ENCODE measurements around the gene DHRS3. TPM values are rescaled to one million over a fixed set of nuclear protein-coding genes. Genes with fewer than 3 reads are reported as not detected.

Gene DHRS3
- polyA plus RNA-seq, 1 donor (not counting 4 experiments of a cell fraction or from before 2014, with no cell fraction given), result 10.7 TPM

- H3K4me2 ChIP-seq (ENCODE audit: control insufficient read depth, extremely low read depth, insufficient read depth, low read depth, low read length), result no peak overlapping the region
- H3K4me1 ChIP-seq (ENCODE audit: control insufficient read depth, extremely low read depth, insufficient read depth, low read length), result peaks cover 17% of the 10 kb centered on the region
- dilution Hi-C loops (cut with MboI; ENCODE audit: extremely low pct_ligation_motif_present, low sequenced_read_pairs), result no loop called here
- H2AFZ ChIP-seq (ENCODE audit: control insufficient read depth, low read length), result no peak overlapping the region
- FAIRE-seq (no peak), DNase-seq (ENCODE audit: low read depth, low spot score) (no peak)
- no peak overlapping the region for H3K27ac ChIP-seq (ENCODE audit: control insufficient read depth, insufficient read depth, low read length)
- no peaks in the 10 kb centered on the region for H3K36me3 ChIP-seq (ENCODE audit: control insufficient read depth in 2 of 2, extremely low read depth in 1 of 2, insufficient read depth in 2 of 2, low read length in 2 of 2)
- no peaks in the 10 kb centered on the region for H4K20me1 ChIP-seq (ENCODE audit: control insufficient read depth, extremely low read depth, insufficient read depth, low read length)
- no peaks in the 10 kb centered on the region for H3K9me3 ChIP-seq (ENCODE audit: control insufficient read depth, low read depth, low read length)
- no peak overlapping the region for H3K9ac ChIP-seq (ENCODE audit: control insufficient read depth, extremely low read depth, insufficient read depth, low read length)
- no peak overlapping the region for H3K4me3 ChIP-seq (ENCODE audit: control insufficient read depth in 2 of 3, extremely low read depth in 1 of 3, insufficient read depth in 2 of 3, low read depth in 1 of 3, low read length in 3 of 3)
- peaks cover 3% of the 10 kb centered on the region for H3K27me3 ChIP-seq (ENCODE audit: control insufficient read depth, extremely low read depth, insufficient read depth, low read length)
- peaks cover 4% of the 10 kb centered on the region for H3K79me2 ChIP-seq (ENCODE audit: control insufficient read depth, insufficient read depth, low read length)
- TF ChIP-seq EZH2 (IDR thresholded peaks at IDR 0.05; ENCODE audit: low read length), result no peak
- peak in 1 of 3 experiments; percentile 24 for TF ChIP-seq CTCF (optimal IDR thresholded peaks at IDR 0.05 in 1 of 3, IDR thresholded peaks at IDR 0.05 in 1 of 3, conservative IDR thresholded peaks at IDR 0.05 in 1 of 3; ENCODE audit: extremely low read depth in 1 of 3, insufficient read depth in 2 of 3, low read length in 3 of 3)
- H3K9me1 ChIP-seq (ENCODE audit: control insufficient read depth, extremely low read depth, insufficient read depth, low read length), result peaks cover 2% of the 10 kb centered on the region
Observed at GRCh38 chr1:12621346-12622335, 3.6 kb upstream of the DHRS3 start.

GRCh38 chr1:12620931-12621330, 2.9 kb upstream of the DHRS3 start:
- TF ChIP-seq EZH2 (IDR thresholded peaks at IDR 0.05; ENCODE audit: low read length), result no peak
- no peak for TF ChIP-seq CTCF (optimal IDR thresholded peaks at IDR 0.05 in 1 of 3, IDR thresholded peaks at IDR 0.05 in 1 of 3, conservative IDR thresholded peaks at IDR 0.05 in 1 of 3; ENCODE audit: extremely low read depth in 1 of 3, insufficient read depth in 2 of 3, low read length in 3 of 3)
- dilution Hi-C loops (cut with MboI; ENCODE audit: extremely low pct_ligation_motif_present, low sequenced_read_pairs), result no loop called here
- Histone ChIP-seq H3K79me2 (ENCODE audit: control insufficient read depth, insufficient read depth, low read length) (peaks cover 9% of the 10 kb centered on the region), H3K9ac (ENCODE audit: control insufficient read depth, extremely low read depth, insufficient read depth, low read length) (no peak overlapping the region), H3K27ac (ENCODE audit: control insufficient read depth, insufficient read depth, low read length) (no peak overlapping the region), H2AFZ (ENCODE audit: control insufficient read depth, low read length) (no peak overlapping the region), H3K9me1 (ENCODE audit: control insufficient read depth, extremely low read depth, insufficient read depth, low read length) (peaks cover 2% of the 10 kb centered on the region), H3K4me3 (ENCODE audit: control insufficient read depth in 2 of 3, extremely low read depth in 1 of 3, insufficient read depth in 2 of 3, low read depth in 1 of 3, low read length in 3 of 3) (no peak overlapping the region), H3K4me2 (ENCODE audit: control insufficient read depth, extremely low read depth, insufficient read depth, low read depth, low read length) (no peak overlapping the region), H4K20me1 (ENCODE audit: control insufficient read depth, extremely low read depth, insufficient read depth, low read length) (no peaks in the 10 kb centered on the region), H3K4me1 (ENCODE audit: control insufficient read depth, extremely low read depth, insufficient read depth, low read length) (peaks cover 23% of the 10 kb centered on the region), H3K27me3 (ENCODE audit: control insufficient read depth, extremely low read depth, insufficient read depth, low read length) (peaks cover 3% of the 10 kb centered on the region), H3K36me3 (ENCODE audit: control insufficient read depth in 2 of 2, extremely low read depth in 1 of 2, insufficient read depth in 2 of 2, low read length in 2 of 2) (no peaks in the 10 kb centered on the region), H3K9me3 (ENCODE audit: control insufficient read depth, low read depth, low read length) (no peaks in the 10 kb centered on the region)
- DNase-seq (ENCODE audit: low read depth, low spot score), result no peak
- no peak for FAIRE-seq

All from keratinocyte (primary cell).